SK-N-SH treated with all-trans-retinoic acid at 6 μM for 48 hours (cell line): ENCODE results near the gene HRH3.

Experiments used
- PATZ1 ChIP-seq: fragments of 250-450 bp; sonication (Bioruptor Pico); IDR thresholded peaks from 2 replicates; pipeline ENCODE4 v1.8.0; 2020; ENCODE audit warnings: mild to moderate bottlenecking, moderate library complexity, borderline replicate concordance
- TSHZ2 ChIP-seq: fragments of 250-450 bp; sonication (Bioruptor Pico); IDR thresholded peaks from 2 replicates; pipeline ENCODE4 v1.5.0; 2020; ENCODE audit warnings: mild to moderate bottlenecking, moderate library complexity
- ZC3H10 ChIP-seq: fragments of 250-450 bp; sonication (Bioruptor Pico); IDR thresholded peaks from 2 replicates; pipeline ENCODE4 v1.5.1; 2021; ENCODE audit warnings: mild to moderate bottlenecking, moderate library complexity
- ZNF565 ChIP-seq: fragments of 450-650 bp; formaldehyde crosslinking; conservative IDR thresholded peaks from 2 replicates; pipeline ENCODE4 v1.5.0; 2020; ENCODE audit warnings: low read depth, mild to moderate bottlenecking, moderate library complexity

DNA sequence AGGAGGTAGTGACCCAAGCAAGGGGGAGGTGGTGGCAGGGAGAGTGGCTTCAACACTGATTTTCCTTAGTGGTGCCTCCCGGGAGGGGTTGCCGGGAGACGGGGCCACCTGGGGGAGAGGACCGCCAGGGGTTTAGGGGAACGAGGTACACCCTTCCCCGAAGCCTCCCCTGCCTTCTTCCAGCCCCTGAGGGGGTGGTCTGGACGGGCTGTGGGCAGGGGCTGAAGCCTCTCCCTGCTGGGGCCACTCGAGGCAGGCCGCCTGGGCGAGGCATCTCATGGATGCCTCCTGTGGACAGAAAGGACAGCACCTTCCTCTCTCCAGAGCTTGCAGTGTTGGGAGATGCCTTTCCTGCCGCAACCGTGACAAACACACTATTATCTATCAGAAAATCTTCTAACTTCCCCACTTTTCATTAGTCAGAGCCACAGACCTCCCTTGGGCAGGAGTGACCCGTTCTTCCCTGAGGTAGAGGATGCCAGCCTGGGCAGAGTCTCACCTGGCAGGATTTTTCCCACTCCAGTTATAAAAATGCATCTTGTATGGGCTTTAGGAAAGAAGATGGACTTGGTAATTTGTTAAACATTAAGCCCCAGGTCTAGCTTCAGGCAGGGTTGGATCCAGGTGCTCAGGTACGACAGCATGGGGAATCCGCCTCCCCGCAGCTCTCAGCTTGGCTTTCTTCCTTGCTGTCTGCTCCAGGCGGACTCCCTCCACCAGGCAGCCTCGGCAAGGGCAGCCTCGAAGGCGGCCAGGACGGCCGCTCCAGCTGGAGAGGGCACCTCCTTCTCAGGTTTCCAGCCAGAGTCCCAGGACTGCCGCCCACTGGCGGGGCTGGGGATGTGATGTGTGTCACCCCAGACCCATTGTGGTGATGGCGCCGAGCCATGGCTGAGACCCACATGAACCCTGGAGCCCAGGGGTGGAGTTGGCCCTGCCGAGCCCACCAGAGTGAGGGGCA lies 11.0 kb downstream of the HRH3 start:
- TF ChIP-seq TSHZ2 (CRISPR knock-in tag) (no peak), ZNF565 (CRISPR knock-in tag) (no peak), PATZ1 (CRISPR knock-in tag) (no peak), ZC3H10 (no peak)
